ENCODE measurements around the gene FNDC3A.
A peak's percentile ranks its signal among the peaks of the same experiment; 100 is the strongest.

The FNDC3A gene, protein sequence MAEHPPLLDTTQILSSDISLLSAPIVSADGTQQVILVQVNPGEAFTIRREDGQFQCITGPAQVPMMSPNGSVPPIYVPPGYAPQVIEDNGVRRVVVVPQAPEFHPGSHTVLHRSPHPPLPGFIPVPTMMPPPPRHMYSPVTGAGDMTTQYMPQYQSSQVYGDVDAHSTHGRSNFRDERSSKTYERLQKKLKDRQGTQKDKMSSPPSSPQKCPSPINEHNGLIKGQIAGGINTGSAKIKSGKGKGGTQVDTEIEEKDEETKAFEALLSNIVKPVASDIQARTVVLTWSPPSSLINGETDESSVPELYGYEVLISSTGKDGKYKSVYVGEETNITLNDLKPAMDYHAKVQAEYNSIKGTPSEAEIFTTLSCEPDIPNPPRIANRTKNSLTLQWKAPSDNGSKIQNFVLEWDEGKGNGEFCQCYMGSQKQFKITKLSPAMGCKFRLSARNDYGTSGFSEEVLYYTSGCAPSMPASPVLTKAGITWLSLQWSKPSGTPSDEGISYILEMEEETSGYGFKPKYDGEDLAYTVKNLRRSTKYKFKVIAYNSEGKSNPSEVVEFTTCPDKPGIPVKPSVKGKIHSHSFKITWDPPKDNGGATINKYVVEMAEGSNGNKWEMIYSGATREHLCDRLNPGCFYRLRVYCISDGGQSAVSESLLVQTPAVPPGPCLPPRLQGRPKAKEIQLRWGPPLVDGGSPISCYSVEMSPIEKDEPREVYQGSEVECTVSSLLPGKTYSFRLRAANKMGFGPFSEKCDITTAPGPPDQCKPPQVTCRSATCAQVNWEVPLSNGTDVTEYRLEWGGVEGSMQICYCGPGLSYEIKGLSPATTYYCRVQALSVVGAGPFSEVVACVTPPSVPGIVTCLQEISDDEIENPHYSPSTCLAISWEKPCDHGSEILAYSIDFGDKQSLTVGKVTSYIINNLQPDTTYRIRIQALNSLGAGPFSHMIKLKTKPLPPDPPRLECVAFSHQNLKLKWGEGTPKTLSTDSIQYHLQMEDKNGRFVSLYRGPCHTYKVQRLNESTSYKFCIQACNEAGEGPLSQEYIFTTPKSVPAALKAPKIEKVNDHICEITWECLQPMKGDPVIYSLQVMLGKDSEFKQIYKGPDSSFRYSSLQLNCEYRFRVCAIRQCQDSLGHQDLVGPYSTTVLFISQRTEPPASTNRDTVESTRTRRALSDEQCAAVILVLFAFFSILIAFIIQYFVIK

DNA sequence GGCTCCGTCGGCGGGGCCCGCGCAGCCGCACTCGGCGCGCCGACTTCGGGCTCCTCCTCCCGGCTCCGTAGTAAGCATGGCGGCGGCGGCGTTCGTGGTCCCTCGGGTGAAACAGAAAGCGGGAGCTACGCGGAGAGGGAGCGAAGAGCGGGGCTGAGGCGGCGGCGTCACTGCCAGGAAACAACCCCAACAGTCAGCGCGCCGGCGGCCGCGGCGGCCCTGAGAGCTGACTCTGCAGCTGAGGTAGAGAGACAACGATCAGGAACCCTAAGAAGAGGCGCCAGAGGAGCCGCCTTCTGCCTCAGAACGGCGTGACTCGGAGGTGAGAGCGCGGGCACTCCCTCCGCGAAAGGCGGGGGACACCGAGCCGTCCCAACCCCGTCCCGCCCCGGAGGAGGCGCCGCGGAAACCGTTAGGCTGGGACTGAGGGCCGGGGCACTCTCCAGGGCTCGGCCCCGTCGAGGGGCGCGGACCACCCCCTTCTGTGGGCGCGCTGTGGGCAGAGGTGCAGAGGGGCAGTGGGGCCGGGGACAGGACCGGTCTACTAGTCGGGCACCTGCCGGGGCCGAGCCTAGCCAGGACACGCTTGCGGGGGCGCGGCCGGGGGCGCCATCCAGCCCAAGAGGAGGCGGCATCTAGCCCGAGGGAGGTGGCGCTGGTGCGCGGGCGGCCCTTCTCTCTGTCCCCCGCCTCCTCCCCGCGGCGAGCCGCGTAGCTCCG lies at the start of gene FNDC3A:
TSS of gene FNDC3A (plus strand) at position 57 of the 720 bp plus-strand sequence. CDS start 30,279 bp downstream, outside the sequence.
- peak; percentile 89 for DNase-seq

DNA sequence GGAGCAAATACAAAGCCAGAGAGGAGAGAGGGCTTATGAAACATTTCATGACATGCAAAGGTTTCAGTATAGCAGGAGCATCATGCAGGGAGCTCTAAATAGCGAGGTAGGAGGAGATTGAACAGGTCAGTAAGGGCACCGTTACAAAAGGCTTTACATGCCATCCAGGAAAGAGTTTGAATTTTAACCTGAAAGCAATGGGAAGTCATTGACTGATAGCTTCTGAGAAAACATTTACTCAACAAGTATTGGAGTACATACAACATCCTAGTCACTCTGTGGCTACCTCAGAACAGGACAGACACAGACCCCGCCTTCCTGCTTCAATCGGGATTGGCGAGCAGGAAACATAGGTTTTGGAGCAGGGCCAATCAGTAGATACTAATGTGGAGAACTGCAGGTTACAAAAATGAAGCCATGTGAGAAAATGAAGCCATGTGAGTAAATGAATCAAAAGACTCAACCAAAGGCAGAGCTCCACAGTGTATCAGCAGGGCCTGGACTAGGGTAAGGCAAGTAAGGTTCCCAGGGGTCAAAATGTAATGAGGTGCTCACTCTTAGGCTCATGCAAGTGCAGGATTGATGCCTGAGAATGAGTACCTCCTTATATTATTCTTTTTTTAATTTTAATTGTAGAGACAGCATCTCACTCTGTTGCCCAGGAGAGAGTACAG lies 46.8 kb upstream of the FNDC3A start:
- no peak for DNase-seq

DNA sequence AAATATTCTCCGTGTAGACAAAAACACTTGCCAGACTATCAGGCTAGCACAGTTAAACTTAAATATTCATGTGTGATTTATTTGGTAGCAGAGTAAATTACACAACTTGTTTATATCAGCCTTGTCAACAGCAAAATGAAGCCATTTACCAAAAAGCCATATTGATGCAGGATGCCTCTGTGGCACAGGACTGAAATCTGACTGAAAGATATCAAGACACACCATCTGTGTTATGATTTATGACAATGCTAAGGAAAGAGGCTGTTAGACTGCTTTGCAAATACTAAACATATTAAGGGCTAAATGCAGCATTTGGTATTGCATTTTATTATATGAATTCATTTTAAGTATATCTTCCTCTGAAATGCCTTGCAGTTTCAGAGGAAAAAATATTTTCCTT lies 44.8 kb upstream of the FNDC3A start:
- DNase-seq, result no peak

DNA sequence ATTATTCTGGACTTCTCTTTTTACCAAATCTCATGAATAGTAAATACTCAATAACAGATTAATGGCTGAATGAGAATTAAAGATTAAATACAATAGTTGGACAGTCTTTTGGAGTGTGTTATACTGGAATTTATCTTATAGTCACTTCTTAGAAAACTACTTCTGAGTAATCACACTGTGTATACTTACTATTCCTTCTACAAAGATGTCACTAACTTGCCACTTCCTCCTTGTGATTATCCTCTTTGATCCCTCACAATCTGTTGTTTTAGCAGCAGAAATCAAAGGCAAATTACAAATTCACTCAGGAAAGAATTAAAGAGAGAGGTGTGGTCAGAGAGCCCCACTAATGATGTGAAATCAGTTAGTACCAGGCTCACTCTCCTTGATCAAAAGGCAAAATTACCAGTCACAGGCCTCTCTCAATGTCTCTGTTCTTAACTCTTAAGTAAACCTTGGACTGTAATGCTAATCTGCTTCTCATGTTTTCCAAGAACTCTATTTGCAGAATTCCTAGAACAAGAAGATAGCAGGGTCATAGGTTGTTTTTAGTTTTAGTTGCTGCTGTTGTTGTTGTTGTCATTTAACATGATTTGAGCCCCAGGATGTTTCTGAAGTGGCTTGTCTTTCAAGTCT lies 37.3 kb upstream of the FNDC3A start:
- DNase-seq, result no peak

DNA sequence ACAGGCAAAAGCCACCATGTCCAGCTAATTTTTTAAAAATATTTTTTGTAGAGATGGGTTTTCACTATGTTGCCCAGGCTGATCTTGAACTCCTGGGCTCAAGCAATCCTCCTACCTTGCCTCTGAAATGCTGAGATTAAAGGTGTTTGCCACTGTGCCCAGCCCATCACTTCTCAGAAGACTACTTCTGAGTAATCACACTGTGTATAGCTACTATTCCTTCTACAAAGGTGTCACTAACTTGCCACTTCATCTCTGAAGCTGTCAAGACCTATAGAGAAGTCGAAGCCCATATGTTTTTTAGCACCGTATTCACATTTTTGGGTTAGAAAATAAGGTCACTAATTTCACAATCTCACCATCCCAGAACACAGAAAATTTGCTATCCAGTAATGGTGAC lies 36.0 kb upstream of the FNDC3A start:
- no peak for DNase-seq

DNA sequence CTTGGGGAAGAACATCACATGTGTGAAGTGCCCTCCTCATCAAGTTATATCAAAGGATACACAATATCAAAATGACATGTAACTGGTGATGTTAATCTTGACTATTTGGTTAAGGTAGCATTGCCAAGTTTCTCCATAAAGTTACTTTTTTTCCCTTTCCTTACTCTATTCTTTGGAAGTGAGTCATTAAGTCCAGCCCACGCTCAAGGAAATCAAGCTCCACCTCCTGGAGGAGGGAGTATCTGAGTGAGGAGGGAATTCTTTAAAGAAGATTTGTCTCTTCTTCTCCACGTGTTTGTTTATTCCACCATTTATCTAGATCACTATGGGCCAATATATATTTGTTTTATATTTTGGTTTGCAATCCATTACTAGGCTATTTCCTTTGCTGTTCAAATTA lies 33.6 kb upstream of the FNDC3A start:
- no peak for DNase-seq

DNA sequence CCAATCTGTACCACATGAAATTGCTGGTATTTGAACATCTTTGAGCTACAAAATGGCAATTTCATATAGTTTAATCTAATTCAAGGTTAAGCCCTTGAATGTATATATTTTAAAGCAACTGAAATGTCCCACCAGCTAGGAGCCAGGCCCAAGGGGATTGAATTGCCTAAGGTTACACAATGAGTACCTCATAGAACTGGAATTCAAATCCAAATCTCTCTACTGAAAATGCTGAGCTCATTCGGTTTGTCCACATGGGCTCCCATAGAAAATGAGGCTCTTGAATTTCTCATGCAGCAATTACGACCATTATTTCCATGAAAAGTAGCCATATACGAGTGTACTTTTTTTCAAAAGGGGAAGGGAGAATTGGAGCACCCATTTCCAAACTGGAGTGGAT lies 31.5 kb upstream of the FNDC3A start:
- no peak for DNase-seq

DNA sequence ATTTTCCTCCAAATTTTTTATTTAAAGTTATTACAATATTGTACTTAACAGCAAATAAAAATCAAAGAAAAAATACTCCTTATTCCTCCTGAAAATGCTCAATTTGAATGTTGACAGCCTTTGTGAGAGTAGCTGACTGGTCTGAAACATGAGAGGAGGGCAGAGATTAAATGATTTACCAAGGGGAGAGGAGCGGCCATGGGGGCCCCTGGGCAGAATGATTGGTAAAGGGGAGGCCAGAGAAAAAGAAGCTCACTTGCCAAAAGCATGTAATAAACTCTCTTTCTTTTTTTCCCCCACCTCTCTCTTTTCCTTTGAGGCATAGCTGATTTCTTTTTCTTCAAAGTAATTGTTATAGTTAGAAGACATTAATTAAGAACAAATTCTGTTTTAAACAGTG lies 30.1 kb upstream of the FNDC3A start:
- no peak for DNase-seq

DNA sequence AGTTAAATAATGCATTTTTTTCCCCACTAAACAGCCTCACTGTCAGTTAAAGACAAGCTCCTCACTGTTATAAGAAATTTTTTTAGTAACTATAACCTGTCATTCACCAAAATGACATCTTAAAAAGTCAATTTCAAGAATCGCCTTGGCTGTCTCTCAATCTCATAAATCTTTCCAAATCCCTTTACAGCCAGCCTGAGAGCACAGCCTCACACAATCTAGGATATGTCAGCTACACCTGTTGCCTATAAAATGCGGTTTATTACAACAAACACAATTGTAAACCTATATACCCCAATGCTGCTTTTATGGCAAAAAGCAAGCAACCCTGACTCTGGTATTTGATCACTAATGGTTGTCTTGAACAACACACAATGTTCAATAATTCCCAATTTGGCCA lies 29.5 kb upstream of the FNDC3A start:
- no peak for DNase-seq

DNA sequence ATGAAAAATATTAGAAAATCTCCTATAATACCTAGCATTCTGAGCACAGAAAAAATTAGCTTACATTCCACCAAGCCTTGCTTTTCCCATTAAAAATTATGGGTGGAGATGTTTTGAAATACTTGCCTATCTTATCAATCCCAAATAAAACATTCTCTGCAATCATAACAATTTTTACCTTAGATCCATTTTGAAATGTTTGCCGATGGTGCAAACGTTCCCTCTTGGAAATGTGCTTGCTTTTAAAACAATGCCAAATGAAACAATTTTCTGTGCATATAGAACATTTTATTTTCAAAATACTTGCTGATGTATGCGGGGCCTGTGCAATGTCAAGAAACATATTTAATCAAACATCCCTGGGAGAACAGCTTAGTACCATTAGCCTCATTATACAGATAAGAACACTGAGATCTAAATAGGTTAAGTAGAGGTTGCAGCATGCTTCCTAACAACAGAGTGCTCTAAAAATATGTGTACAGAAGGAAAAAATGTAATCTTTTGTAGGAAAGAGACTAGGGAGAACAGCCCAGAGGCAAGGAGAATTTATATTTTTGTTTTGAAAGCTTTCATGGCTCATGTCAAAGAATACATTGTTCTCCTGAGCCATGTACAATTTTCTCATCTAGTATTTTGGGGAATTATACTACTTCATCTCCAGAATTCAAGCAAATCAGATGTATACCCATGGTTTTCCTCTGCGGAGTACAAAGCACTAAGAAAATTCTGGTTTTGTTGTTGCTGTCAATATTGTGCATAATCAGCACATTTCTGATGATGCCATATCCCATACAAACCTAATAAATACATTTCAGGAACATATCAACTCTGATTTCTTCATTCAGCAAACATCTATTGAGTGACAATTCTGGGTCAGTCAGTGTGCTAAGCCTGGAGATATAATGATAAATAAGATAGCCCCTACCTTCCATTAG lies 25.9 kb upstream of the FNDC3A start:
- DNase-seq, result no peak

DNA sequence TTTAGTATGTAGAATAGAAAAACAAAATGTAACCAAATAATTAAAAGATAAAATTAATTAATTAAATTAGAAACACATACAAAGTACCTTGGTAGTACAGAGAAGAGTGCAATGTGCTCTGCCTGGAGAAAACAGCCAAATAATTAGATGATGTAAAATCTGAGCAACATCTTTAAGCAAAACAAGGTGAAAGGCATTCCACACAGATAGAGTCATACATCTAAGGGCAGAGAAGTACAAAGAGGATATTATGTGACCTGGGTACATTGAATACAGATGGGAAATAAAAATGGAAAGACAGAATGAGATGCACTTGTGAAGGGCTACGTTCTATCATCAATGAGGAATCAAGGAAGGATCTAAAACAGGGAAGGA lies 25.2 kb upstream of the FNDC3A start:
- DNase-seq, result no peak

DNA sequence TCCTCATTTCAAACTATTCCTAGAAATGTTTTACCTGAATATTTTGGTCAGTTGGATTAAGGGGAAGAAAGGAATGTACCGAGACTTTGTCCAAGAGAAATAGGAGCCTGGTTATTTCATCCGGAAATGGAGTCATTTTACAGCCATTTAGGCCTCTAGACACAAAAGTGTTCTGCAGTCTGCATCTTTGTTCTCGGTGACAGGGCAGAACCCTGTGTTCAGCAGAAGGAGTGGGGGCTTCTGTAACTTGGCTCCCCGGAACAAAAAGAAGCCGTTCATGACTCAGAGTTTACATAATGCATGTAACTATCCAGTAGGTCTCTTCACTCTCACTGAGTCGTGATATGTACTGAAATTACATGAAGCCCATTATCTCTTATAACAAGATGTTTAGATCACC lies 21.6 kb upstream of the FNDC3A start:
- DNase-seq, result no peak

DNA sequence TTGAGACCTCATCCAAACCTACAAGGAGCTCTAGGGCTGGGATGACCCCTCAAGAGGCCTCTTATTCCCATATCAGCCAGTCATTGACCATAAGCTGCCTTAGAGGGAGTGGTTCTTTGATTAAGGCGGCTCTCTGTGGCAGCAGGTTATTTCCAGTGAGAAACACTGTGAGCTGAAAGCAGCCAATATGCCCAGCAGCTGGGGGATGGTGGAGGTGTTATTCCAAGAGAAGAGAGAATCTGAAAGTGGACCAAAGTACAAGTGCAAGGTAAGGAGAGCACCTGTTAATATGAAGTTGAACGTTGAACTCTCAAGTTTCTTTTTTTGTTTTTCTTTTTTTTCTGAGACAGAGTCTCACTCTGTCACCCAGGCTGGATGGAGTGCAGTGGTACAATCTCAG lies 20.2 kb upstream of the FNDC3A start:
- DNase-seq, result no peak

DNA sequence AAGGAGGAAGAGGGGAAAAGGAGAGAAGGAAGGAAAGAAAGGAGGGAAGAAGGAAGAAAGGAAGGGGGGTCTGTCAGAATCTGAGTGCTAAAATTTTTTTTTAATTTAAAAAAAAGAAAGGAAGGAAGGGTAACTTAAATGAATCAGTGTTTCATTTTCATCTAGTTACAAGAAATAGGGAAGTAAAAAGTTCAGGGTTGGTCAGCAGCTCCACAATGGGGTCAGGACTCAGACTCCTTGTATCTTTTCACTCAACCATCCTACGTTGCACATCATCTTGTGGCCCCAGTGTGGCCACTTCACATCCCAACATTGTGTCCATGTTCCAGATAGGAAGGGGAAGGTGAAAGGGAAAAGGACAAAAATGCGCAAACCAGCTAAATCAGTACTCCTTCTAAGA lies 14.3 kb upstream of the FNDC3A start:
- no peak for DNase-seq

DNA sequence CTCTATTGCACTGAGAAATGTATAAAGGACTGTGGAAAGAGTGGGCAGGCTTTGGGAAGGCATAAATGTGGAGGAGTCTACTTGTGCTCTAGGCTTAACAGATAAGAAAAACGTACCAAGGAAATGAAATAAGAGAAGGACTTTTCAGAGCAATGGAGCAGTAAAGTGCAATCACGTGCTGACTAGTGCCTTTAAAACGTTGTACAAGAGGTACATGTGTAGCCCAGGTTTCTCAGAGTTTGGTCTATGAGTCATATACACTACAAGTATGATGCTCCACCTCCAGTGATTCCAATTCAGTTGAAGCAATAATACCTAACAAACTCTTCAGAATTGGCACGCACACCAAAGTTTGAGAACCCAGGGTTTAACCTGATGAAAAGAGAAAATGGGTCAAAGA lies 13.4 kb upstream of the FNDC3A start:
- DNase-seq, result no peak

DNA sequence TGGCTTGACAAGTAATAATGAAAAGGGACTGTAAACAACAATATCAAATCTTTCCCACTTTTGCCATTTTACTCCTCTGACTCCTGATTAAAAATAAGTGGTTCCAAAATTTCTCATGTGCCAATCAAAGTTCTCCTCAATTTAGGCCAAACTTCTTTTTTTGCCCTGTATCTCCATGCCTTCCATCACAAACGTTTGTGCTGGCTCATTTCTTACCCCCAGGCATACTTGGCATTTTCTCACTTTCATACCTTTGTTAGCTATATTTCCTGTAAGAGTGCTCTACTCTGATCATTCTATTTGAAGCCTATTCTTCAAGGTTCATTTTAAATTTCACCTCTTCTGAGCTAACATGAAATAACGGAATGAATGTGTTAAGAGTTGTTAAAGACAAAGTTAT lies 10.0 kb upstream of the FNDC3A start:
- DNase-seq, result no peak

DNA sequence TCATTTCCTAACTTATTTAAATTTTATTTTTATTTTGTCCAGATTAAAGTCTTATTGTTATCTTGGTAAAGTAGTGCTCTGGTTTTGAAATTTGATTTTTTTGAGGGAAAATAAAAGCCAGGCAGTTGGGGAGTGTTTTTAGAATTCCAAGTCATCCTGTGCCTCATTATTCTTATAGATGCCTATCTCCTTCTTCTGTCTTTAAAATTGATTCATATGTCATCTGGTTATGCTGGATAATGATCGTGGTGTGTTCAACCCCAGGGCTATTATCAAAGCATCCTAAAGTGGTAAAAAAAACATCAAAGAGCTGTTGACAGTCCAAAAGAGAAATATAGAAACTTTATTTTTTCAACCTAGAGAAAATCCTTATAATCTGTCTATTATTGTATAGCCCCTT lies 6.0 kb upstream of the FNDC3A start:
- no peak for DNase-seq

DNA sequence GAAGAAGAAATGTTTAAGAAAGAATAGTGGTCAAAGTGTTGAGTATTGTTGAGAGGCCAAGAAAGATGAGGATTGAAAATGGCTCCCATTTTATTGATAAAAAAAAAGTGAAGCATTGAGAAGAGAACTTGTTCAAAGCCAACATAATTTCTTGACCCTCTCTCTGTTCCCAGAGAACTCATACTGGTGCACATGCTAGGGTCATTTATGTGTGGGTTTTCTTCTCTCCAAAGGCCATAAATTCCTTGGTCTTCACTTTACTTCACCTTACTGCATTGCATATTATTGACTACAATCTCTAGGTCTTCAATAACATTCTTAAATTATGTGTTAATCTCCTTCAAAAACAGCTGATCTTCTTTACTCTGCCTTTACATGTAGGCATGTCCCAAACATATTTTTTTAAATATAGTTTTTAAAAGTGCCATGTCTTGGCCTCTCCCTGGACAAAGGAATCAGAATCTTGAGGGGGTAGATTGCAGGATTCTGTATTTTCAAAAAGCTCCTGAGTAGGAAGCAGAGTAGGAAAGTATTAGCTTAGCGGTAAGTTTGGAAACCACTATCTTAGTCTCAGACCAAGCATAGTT lies 1.8 kb upstream of the FNDC3A start:
- no peak for DNase-seq

DNA sequence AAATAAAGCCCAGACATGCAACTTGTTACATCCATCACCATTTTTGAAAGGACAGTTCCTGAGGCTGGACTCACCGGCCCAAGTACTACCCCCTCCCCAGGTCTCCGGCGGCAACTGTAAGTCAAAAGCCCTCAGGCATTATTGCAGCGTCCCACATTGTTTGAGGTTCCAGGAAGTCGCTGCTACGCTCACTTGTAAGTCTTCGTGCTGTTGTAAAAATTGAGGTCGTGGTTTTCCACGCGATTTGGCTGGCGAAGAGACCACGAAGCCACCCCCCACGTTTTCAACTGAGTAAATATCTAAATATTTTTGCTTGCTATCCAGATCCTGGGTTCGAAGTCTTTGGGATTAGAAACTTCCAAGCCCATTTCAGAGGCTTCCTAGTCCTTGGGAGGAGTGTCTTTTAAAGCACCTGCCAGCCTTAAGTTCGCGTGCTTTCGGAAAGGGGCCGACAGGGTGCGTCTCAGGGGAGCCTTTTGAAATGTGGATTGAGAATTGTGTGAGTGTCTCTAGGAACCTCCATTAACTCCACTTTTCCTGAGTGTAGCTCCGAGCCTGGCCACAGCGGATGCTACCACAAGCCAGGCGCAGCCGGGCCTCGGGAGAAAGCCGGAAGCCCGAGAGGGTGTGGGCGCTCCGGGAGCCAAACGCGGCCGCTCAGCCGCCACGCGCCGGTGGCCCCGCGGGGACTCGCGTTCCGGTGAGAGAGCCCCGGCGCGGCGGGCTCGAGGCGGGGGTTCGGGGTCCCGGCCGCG lies 434 bp upstream of the FNDC3A start:
- peak; percentile 66 for DNase-seq
